HCT116 (cell line): ENCODE data around the gene MEIG1. TPM values are rescaled to one million over a fixed set of nuclear protein-coding genes. Genes with fewer than 3 reads are reported as not detected.
"Not testable (repeated sequence)": the region's sequence is repeated elsewhere in the genome, so short reads cannot be mapped to it uniquely, and the experiment has no call there.

ENCODE experiments used
- ATAC-seq: fragments of 200-7000 bp; cut with Tn5 transposase; 2 replicates; pipeline ENCODE4 v1.9.1; 2020; ENCODE audit warnings: mild to moderate bottlenecking, moderate library complexity
- BruUV-seq: library from RNA; stranded (reverse); fragments of 400-500 nt; replicated peaks from 2 replicates; lab custom pipeline; 2021; lab: Mats Ljungman, UMichigan
- CTCF ChIA-PET: fragments of 300-600 bp; sonication (Branson Sonifier 250); formaldehyde crosslinking; loops from one replicate; lab custom pipeline; 2021; ENCODE audit warnings: antibody characterized with exemption; lab: Charles Lee
- POLR2A ChIA-PET: fragments of 300-600, 350-600 bp; sonication (Branson Sonifier 250); formaldehyde crosslinking; loops from one replicate; lab custom pipeline; 2021; ENCODE audit warnings: antibody characterized with exemption; lab: Charles Lee
- RAD21 ChIA-PET, 2 experiments: fragments of 300-600 bp; sonication (Branson Sonifier 250); formaldehyde crosslinking; loops; one replicate each; lab custom pipeline; 2023; ENCODE audit warnings: low total read pairs in 2 of 2; ENCODE audit not compliant: uncharacterized antibody in 2 of 2, unreplicated experiment in 2 of 2, low non-redundant PET in 1 of 2; lab: Charles Lee
- DNase-seq: peaks from one replicate; pipeline ENCODE4 v3.0.0-alpha.2; 2010; ENCODE audit warnings: low read depth, low spot score
- H2AFZ ChIP-seq: fragments of 200-600 bp; shearing (Covaris generic), sonication (generic); 2 replicates; pipeline ENCODE4 v1.6.1; 2017; ENCODE audit warnings: low read depth, mixed run types, mixed read lengths, antibody characterized with exemption, low read length; ENCODE audit not compliant: poor library complexity, severe bottlenecking
- H3K27ac ChIP-seq: 2 replicates; pipeline ENCODE4 v1.5.1; 2012; ENCODE audit warnings: low read depth, low read length
- H3K27me3 ChIP-seq: fragments of 200-600 bp; sonication (generic); 2 replicates; pipeline ENCODE4 v1.6.1; 2016; ENCODE audit warnings: mixed run types, low read length, mixed read lengths; ENCODE audit not compliant: insufficient read depth
- H3K36me3 ChIP-seq, 2 experiments: fragments of 200-500 bp in 1 of 2; fragments of 200-600 bp in 1 of 2; sonication (Bioruptor generic) in 1 of 2; sonication (generic) in 1 of 2; 2 replicates each; pipeline versions ENCODE4 v1.5.1 to v1.6.1; 2014 to 2016; ENCODE audit warnings: low read length in 2 of 2, inconsistent platforms in 1 of 2, mixed read lengths in 1 of 2, mixed run types in 1 of 2; ENCODE audit not compliant: insufficient read depth in 2 of 2, control insufficient read depth in 1 of 2
- H3K4me1 ChIP-seq, 2 experiments: fragments of 200-600 bp in 1 of 2; sonication (generic) in 1 of 2; 2 replicates each; pipeline versions ENCODE4 v1.5.1 to v1.6.1; 2012 to 2017; ENCODE audit warnings: low read length in 2 of 2, inconsistent platforms in 1 of 2, mild to moderate bottlenecking in 1 of 2, mixed read lengths in 1 of 2, mixed run types in 1 of 2, moderate library complexity in 1 of 2; ENCODE audit not compliant: insufficient read depth in 2 of 2, control insufficient read depth in 1 of 2
- H3K4me2 ChIP-seq: fragments of 200-600 bp; sonication (generic); 2 replicates; pipeline ENCODE4 v1.6.1; 2017; ENCODE audit warnings: mixed run types, low read length, mixed read lengths
- H3K4me3 ChIP-seq, 2 experiments: fragments of 200-600 bp in 1 of 2; sonication (generic) in 1 of 2; replicated peaks in 1 of 2; 2 replicates each; pipeline ENCODE4 v1.5.1; 2011 to 2016; ENCODE audit warnings: low read length in 2 of 2, control low read depth in 1 of 2, low read depth in 1 of 2, mild to moderate bottlenecking in 1 of 2, mixed read lengths in 1 of 2, mixed run types in 1 of 2
- H3K79me2 ChIP-seq: fragments of 200-600 bp; sonication (generic); 2 replicates; pipeline ENCODE4 v1.6.1; 2017; ENCODE audit warnings: mild to moderate bottlenecking, mixed run types, low read length, moderate library complexity, mixed read lengths; ENCODE audit not compliant: insufficient read depth
- H3K9ac ChIP-seq: fragments of 200-600 bp; sonication (generic); 2 replicates; pipeline ENCODE4 v1.6.1; 2016; ENCODE audit warnings: low read length, mixed read lengths
- H3K9me2 ChIP-seq: fragments of 200-600 bp; sonication (generic), shearing (Covaris generic); 2 replicates; pipeline ENCODE4 v1.6.1; 2017; ENCODE audit warnings: mixed run types, mild to moderate bottlenecking, moderate library complexity; ENCODE audit not compliant: insufficient read depth
- H3K9me3 ChIP-seq, 2 experiments: fragments of 200-500 bp in 1 of 2; fragments of 200-600 bp in 1 of 2; sonication (Bioruptor generic) in 1 of 2; sonication (generic) in 1 of 2; 2 replicates each; pipeline ENCODE4 v1.6.1; 2014 to 2017; ENCODE audit warnings: low read length in 2 of 2, mixed read lengths in 2 of 2, inconsistent platforms in 1 of 2, low read depth in 1 of 2, mild to moderate bottlenecking in 1 of 2, mixed run types in 1 of 2, moderate library complexity in 1 of 2; ENCODE audit not compliant: control insufficient read depth in 1 of 2, insufficient read depth in 1 of 2
- H4K20me1 ChIP-seq: fragments of 200-600 bp; sonication (generic), shearing (Covaris generic); 2 replicates; pipeline ENCODE4 v1.6.1; 2017; ENCODE audit warnings: mixed run types, mild to moderate bottlenecking, moderate library complexity; ENCODE audit not compliant: insufficient read depth
- intact Hi-C: fragments of 100-400 bp; cut with micrococcal nuclease; formaldehyde crosslinking; loops from 2 replicates; pipeline ENCODE4 v1.10.0; 2022
- total RNA-seq: library from RNA; stranded (reverse); gene quantifications from one replicate; pipeline ENCODE4 v1.2.1, GENCODE V29; 2021; ENCODE audit not compliant: unreplicated experiment

Gene MEIG1
- total RNA-seq, 1 experiment from 2014 or later, result 1.4 TPM

DNA sequence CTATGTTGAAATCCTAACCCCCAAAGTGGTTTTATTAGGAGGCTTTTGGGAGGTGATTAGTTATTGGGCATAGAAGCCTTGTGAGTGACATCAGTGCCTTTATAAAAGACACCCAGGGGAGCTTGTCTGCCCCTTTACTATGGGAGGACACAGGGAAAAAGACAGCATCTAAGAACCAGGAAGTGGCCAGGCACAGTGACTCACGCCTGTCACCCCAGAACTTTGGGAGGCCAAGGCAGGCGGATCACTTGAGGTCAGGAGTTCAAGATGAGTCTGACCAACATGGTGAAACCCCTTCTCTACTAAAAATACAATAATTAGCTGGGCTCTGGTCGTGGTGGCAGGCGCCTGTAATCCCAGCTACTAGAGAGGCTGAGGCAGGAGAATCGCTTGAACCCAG lies 20.2 kb upstream of the MEIG1 start:
- H3K27ac ChIP-seq, H3K9me3 ChIP-seq, H3K4me3 ChIP-seq, H3K4me2 ChIP-seq, H3K27me3 ChIP-seq, CTCF ChIA-PET, H3K36me3 ChIP-seq, ATAC-seq, intact Hi-C loops, POLR2A ChIA-PET, H4K20me1 ChIP-seq, H3K9me2 ChIP-seq, H3K4me1 ChIP-seq, H3K9ac ChIP-seq, RAD21 ChIA-PET, BruUV-seq, H2AFZ ChIP-seq, DNase-seq: not testable (repeated sequence)
- peaks cover 12% of the 10 kb centered on the region for H3K79me2 ChIP-seq

GRCh38 chr10:14942147-14942949 lies 16.8 kb upstream of the MEIG1 start:
- peaks cover 18% of the 10 kb centered on the region for H3K79me2 ChIP-seq
- H2AFZ ChIP-seq, DNase-seq, H3K4me1 ChIP-seq, H3K9me2 ChIP-seq, H3K9me3 ChIP-seq, POLR2A ChIA-PET, RAD21 ChIA-PET, CTCF ChIA-PET, H3K27ac ChIP-seq, H3K27me3 ChIP-seq, H4K20me1 ChIP-seq, H3K4me2 ChIP-seq, H3K4me3 ChIP-seq, ATAC-seq, BruUV-seq, intact Hi-C loops, H3K9ac ChIP-seq: not testable (repeated sequence)
- H3K36me3 ChIP-seq, result peaks cover 12 to 15% of the 10 kb centered on the region in 2 experiments

GRCh38 chr10:14942950-14943338 lies 16.2 kb upstream of the MEIG1 start:
- POLR2A ChIA-PET, H4K20me1 ChIP-seq, ATAC-seq, CTCF ChIA-PET, H2AFZ ChIP-seq, BruUV-seq, H3K4me1 ChIP-seq, DNase-seq, H3K27ac ChIP-seq, intact Hi-C loops, H3K27me3 ChIP-seq, RAD21 ChIA-PET, H3K9ac ChIP-seq, H3K4me3 ChIP-seq, H3K4me2 ChIP-seq, H3K9me3 ChIP-seq, H3K9me2 ChIP-seq: not testable (repeated sequence)
- Histone ChIP-seq H3K79me2 (peaks cover 23% of the 10 kb centered on the region), H3K36me3 (peaks cover 14 to 19% of the 10 kb centered on the region in 2 experiments)
